ENCODE results near the gene CFTR.

The CFTR gene

DNA sequence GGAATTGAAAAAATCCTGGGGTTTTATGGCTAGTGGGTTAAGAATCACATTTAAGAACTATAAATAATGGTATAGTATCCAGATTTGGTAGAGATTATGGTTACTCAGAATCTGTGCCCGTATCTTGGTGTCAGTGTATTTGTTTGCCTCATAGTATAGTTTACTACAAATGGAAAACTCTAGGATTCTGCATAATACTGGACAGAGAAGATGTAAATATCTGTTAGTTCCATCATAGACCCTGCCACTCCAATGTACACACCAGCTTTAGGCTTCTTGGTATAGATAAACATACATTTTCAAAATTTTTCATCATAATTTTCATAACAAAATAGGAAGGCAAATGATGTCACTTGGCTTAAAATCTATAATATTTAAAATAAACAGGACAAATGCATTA, 108.1 kb downstream of the CFTR start:
- H3K4me3 ChIP-seq (ENCODE audit: low read depth, low read length), result no peak overlapping the region
- H3K36me3 ChIP-seq (ENCODE audit: control insufficient read depth, insufficient read depth, low read length), result no peaks in the 10 kb centered on the region
- no peaks in the 10 kb centered on the region; the same call in 1 of the 2 replicates for H3K9me3 ChIP-seq (ENCODE audit: control insufficient read depth, insufficient read depth, low read depth, low read length)
- H3K27ac ChIP-seq (ENCODE audit: low read depth, low read length), result no peak overlapping the region
- no peaks in the 10 kb centered on the region for H3K27me3 ChIP-seq (ENCODE audit: control insufficient read depth, insufficient read depth, low read length)
- peaks cover 5% of the 10 kb centered on the region; the same call in 1 of the 2 replicates for H3K4me1 ChIP-seq (ENCODE audit: control insufficient read depth, insufficient read depth, low read length)
- H3K9ac ChIP-seq (ENCODE audit: low read length), result no peak overlapping the region

DNA sequence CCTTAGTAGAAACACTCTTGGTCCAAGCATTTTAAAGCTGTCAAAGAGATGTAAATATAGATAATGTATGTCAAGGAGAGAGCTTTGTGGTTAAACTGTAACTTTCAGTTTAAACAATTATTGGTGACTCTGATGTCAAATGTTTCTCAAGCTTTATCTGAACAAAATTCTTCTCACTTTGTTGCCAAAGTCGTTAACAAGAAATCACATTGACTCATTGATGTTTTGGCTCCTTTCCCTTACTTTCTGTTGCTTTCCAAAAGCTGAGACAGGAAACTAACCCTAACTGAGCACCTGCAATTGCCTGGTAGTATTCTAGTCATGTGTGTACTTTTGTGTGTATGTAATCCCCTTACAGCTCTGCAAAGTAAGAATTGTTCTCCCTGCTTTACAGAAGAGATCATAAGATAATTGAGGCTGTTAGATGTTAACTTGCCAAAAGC, 108.5 kb downstream of the CFTR start:
- H3K9me3 ChIP-seq (ENCODE audit: control insufficient read depth, insufficient read depth, low read depth, low read length), result no peaks in the 10 kb centered on the region
- H3K27ac ChIP-seq (ENCODE audit: low read depth, low read length), result no peak overlapping the region
- H3K4me3 ChIP-seq (ENCODE audit: low read depth, low read length), result no peak overlapping the region
- peaks cover 5% of the 10 kb centered on the region; the same call in 1 of the 2 replicates for H3K4me1 ChIP-seq (ENCODE audit: control insufficient read depth, insufficient read depth, low read length)
- H3K27me3 ChIP-seq (ENCODE audit: control insufficient read depth, insufficient read depth, low read length), result no peaks in the 10 kb centered on the region
- H3K9ac ChIP-seq (ENCODE audit: low read length), result no peak overlapping the region
- no peaks in the 10 kb centered on the region for H3K36me3 ChIP-seq (ENCODE audit: control insufficient read depth, insufficient read depth, low read length)

DNA sequence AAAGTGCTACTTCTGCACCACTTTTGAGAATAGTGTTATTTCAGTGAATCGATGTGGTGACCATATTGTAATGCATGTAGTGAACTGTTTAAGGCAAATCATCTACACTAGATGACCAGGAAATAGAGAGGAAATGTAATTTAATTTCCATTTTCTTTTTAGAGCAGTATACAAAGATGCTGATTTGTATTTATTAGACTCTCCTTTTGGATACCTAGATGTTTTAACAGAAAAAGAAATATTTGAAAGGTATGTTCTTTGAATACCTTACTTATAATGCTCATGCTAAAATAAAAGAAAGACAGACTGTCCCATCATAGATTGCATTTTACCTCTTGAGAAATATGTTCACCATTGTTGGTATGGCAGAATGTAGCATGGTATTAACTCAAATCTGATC, 110.4 kb downstream of the CFTR start:
- peaks cover 5% of the 10 kb centered on the region; the same call in 1 of the 2 replicates for H3K4me1 ChIP-seq (ENCODE audit: control insufficient read depth, insufficient read depth, low read length)
- H3K36me3 ChIP-seq (ENCODE audit: control insufficient read depth, insufficient read depth, low read length), result no peaks in the 10 kb centered on the region
- no peak overlapping the region for H3K27ac ChIP-seq (ENCODE audit: low read depth, low read length)
- H3K27me3 ChIP-seq (ENCODE audit: control insufficient read depth, insufficient read depth, low read length), result no peaks in the 10 kb centered on the region
- H3K9ac ChIP-seq (ENCODE audit: low read length), result no peak overlapping the region
- no peaks in the 10 kb centered on the region for H3K9me3 ChIP-seq (ENCODE audit: control insufficient read depth, insufficient read depth, low read depth, low read length)
- no peak overlapping the region for H3K4me3 ChIP-seq (ENCODE audit: low read depth, low read length)

DNA sequence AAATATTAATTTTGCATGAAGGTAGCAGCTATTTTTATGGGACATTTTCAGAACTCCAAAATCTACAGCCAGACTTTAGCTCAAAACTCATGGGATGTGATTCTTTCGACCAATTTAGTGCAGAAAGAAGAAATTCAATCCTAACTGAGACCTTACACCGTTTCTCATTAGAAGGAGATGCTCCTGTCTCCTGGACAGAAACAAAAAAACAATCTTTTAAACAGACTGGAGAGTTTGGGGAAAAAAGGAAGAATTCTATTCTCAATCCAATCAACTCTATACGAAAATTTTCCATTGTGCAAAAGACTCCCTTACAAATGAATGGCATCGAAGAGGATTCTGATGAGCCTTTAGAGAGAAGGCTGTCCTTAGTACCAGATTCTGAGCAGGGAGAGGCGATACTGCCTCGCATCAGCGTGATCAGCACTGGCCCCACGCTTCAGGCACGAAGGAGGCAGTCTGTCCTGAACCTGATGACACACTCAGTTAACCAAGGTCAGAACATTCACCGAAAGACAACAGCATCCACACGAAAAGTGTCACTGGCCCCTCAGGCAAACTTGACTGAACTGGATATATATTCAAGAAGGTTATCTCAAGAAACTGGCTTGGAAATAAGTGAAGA, 112.3 kb downstream of the CFTR start:
- no peak overlapping the region for H3K4me3 ChIP-seq (ENCODE audit: low read depth, low read length)
- H3K27me3 ChIP-seq (ENCODE audit: control insufficient read depth, insufficient read depth, low read length), result no peaks in the 10 kb centered on the region
- no peak overlapping the region for H3K9ac ChIP-seq (ENCODE audit: low read length)

DNA sequence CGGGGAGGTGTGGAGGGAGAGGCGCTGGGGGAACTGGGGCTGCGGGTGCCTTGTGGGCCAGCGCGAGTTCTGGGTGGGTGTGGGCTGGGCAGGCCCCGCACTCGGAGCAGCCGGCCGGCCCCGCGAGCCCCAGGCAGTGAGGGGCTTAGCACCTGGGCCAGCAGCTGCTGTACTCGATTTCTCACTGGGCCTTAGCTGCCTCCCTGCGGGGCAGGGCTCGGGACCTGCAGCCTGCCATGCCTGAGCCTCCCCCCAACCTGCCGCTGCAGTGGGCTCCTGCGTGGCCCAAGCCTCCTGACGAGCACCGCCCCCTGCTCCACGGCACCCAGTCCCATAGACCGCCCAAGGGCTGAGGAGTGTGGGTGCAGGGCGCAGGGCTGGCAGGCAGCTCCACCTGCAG, 116.3 kb downstream of the CFTR start:
- Histone ChIP-seq H3K36me3 (ENCODE audit: control insufficient read depth, insufficient read depth, low read length) (no peaks in the 10 kb centered on the region), H3K9me3 (ENCODE audit: control insufficient read depth, insufficient read depth, low read depth, low read length) (no peaks in the 10 kb centered on the region), H3K27me3 (ENCODE audit: control insufficient read depth, insufficient read depth, low read length) (no peaks in the 10 kb centered on the region), H3K27ac (ENCODE audit: low read depth, low read length) (no peak overlapping the region), H3K4me3 (ENCODE audit: low read depth, low read length) (no peak overlapping the region), H3K4me1 (ENCODE audit: control insufficient read depth, insufficient read depth, low read length) (no peaks in the 10 kb centered on the region), H3K9ac (ENCODE audit: low read length) (no peak overlapping the region)

More for the DNA sequence above, 112.3 kb downstream of the CFTR start:
- Histone ChIP-seq H3K4me1 (ENCODE audit: control insufficient read depth, insufficient read depth, low read length) (peaks cover under 1% of the 10 kb centered on the region; the same call in 1 of the 2 replicates), H3K36me3 (ENCODE audit: control insufficient read depth, insufficient read depth, low read length) (no peaks in the 10 kb centered on the region), H3K9me3 (ENCODE audit: control insufficient read depth, insufficient read depth, low read depth, low read length) (no peaks in the 10 kb centered on the region), H3K27ac (ENCODE audit: low read depth, low read length) (no peak overlapping the region)

DNA sequence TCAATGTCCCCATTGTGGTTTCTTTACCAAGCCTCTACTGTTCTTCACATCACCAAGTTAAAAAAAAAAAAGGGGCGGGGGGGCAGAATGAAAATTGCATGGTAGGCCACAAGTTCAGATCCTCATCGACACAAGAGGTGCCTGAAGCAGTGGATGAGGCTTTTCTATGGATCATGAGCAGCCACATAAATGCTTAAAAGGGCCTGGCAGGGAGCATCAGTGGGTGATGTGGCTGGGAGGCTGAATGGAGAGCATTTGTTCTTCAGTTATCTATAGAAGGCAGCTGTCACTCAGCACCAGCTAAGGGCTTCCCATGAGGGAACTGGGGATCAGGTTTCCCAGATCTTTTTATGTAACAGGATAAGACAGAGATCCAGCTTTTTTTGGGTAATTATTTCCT, 117.9 kb downstream of the CFTR start:
- Histone ChIP-seq H3K27ac (ENCODE audit: low read depth, low read length) (no peak overlapping the region), H3K4me1 (ENCODE audit: control insufficient read depth, insufficient read depth, low read length) (no peaks in the 10 kb centered on the region), H3K4me3 (ENCODE audit: low read depth, low read length) (no peak overlapping the region), H3K36me3 (ENCODE audit: control insufficient read depth, insufficient read depth, low read length) (no peaks in the 10 kb centered on the region), H3K27me3 (ENCODE audit: control insufficient read depth, insufficient read depth, low read length) (no peaks in the 10 kb centered on the region), H3K9ac (ENCODE audit: low read length) (no peak overlapping the region), H3K9me3 (ENCODE audit: control insufficient read depth, insufficient read depth, low read depth, low read length) (no peaks in the 10 kb centered on the region)

DNA sequence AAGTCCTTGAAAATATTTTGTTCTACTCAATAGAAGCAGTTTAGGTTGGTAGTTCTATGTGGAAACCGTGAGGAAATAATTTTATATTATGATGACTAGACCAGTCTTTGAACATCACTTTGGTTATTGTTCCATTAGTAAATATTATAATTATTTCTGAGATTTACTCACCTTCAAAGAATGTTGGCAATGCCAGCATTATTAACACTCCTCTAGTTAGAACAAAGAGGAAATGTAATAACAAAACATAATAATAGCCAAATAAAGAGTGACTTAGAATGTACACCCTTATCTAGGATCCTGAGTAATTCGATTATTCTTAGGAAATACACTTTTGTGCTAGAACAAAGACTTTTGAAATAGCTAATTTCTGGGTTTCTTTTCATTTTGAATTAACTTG, 121.1 kb downstream of the CFTR start:
- Histone ChIP-seq H3K9me3 (ENCODE audit: control insufficient read depth, insufficient read depth, low read depth, low read length) (no peaks in the 10 kb centered on the region), H3K36me3 (ENCODE audit: control insufficient read depth, insufficient read depth, low read length) (no peaks in the 10 kb centered on the region), H3K4me3 (ENCODE audit: low read depth, low read length) (no peak overlapping the region), H3K4me1 (ENCODE audit: control insufficient read depth, insufficient read depth, low read length) (no peaks in the 10 kb centered on the region), H3K27me3 (ENCODE audit: control insufficient read depth, insufficient read depth, low read length) (no peaks in the 10 kb centered on the region), H3K9ac (ENCODE audit: low read length) (no peak overlapping the region), H3K27ac (ENCODE audit: low read depth, low read length) (no peak overlapping the region)

DNA sequence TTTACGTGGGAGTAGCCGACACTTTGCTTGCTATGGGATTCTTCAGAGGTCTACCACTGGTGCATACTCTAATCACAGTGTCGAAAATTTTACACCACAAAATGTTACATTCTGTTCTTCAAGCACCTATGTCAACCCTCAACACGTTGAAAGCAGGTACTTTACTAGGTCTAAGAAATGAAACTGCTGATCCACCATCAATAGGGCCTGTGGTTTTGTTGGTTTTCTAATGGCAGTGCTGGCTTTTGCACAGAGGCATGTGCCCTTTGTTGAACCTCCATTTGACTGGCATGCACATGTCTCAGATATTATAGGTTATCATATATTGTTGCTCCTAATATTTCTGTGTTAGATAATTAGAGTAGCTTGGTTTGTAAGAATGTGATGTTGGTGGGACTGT, 123.8 kb downstream of the CFTR start:
- H3K4me3 ChIP-seq (ENCODE audit: low read depth, low read length), result no peak overlapping the region
- H3K27me3 ChIP-seq (ENCODE audit: control insufficient read depth, insufficient read depth, low read length), result no peaks in the 10 kb centered on the region
- H3K36me3 ChIP-seq (ENCODE audit: control insufficient read depth, insufficient read depth, low read length), result no peaks in the 10 kb centered on the region
- H3K9me3 ChIP-seq (ENCODE audit: control insufficient read depth, insufficient read depth, low read depth, low read length), result no peaks in the 10 kb centered on the region
- no peaks in the 10 kb centered on the region for H3K4me1 ChIP-seq (ENCODE audit: control insufficient read depth, insufficient read depth, low read length)
- H3K9ac ChIP-seq (ENCODE audit: low read length), result no peak overlapping the region
- no peak overlapping the region for H3K27ac ChIP-seq (ENCODE audit: low read depth, low read length)

DNA sequence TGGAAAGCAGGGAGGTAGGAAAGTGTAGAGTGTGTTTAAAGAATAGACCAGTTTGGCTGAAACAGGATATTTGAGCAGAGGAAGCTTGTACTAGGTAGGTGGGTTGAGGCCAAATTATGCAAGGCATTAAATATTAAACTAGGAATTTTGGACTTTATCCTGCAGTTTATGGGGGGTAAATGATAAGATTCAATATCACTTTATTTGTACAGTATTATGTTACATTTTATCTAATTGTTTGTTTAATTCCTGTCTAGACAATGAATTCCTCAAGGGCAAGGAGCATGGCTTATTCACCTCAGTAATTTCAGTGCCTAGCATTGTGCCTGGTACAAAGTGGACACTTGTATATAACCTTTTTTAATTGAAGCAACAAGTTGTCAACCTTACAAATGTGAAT, 125.9 kb downstream of the CFTR start:
- H3K27ac ChIP-seq (ENCODE audit: low read depth, low read length), result no peak overlapping the region
- no peaks in the 10 kb centered on the region for H3K36me3 ChIP-seq (ENCODE audit: control insufficient read depth, insufficient read depth, low read length)
- no peaks in the 10 kb centered on the region for H3K9me3 ChIP-seq (ENCODE audit: control insufficient read depth, insufficient read depth, low read depth, low read length)
- H3K4me1 ChIP-seq (ENCODE audit: control insufficient read depth, insufficient read depth, low read length), result no peaks in the 10 kb centered on the region
- H3K27me3 ChIP-seq (ENCODE audit: control insufficient read depth, insufficient read depth, low read length), result no peaks in the 10 kb centered on the region
- H3K4me3 ChIP-seq (ENCODE audit: low read depth, low read length), result no peak overlapping the region
- no peak overlapping the region for H3K9ac ChIP-seq (ENCODE audit: low read length)

DNA sequence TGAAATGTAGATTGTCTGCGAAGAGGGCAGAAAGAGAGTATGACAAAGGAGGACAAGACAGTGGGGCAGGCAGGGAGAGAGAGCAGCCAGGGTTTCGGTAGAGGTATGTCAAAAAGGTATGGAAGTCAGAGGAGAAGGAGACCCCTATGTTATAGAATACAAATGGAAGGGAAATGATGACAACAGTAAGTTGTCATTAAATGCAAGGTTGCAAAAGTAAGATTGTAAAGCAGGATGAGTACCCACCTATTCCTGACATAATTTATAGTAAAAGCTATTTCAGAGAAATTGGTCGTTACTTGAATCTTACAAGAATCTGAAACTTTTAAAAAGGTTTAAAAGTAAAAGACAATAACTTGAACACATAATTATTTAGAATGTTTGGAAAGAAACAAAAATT, 126.3 kb downstream of the CFTR start:
- Histone ChIP-seq H3K27ac (ENCODE audit: low read depth, low read length) (no peak overlapping the region), H3K9ac (ENCODE audit: low read length) (no peak overlapping the region), H3K4me1 (ENCODE audit: control insufficient read depth, insufficient read depth, low read length) (no peaks in the 10 kb centered on the region), H3K27me3 (ENCODE audit: control insufficient read depth, insufficient read depth, low read length) (no peaks in the 10 kb centered on the region), H3K36me3 (ENCODE audit: control insufficient read depth, insufficient read depth, low read length) (no peaks in the 10 kb centered on the region), H3K9me3 (ENCODE audit: control insufficient read depth, insufficient read depth, low read depth, low read length) (no peaks in the 10 kb centered on the region), H3K4me3 (ENCODE audit: low read depth, low read length) (no peak overlapping the region)

DNA sequence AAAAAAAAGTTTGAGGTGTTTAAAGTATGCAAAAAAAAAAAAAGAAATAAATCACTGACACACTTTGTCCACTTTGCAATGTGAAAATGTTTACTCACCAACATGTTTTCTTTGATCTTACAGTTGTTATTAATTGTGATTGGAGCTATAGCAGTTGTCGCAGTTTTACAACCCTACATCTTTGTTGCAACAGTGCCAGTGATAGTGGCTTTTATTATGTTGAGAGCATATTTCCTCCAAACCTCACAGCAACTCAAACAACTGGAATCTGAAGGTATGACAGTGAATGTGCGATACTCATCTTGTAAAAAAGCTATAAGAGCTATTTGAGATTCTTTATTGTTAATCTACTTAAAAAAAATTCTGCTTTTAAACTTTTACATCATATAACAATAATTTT, 130.6 kb downstream of the CFTR start:
- no peak overlapping the region for H3K9ac ChIP-seq (ENCODE audit: low read length)
- H3K9me3 ChIP-seq (ENCODE audit: control insufficient read depth, insufficient read depth, low read depth, low read length), result no peaks in the 10 kb centered on the region
- no peaks in the 10 kb centered on the region for H3K27me3 ChIP-seq (ENCODE audit: control insufficient read depth, insufficient read depth, low read length)
- H3K4me3 ChIP-seq (ENCODE audit: low read depth, low read length), result no peak overlapping the region
- no peaks in the 10 kb centered on the region for H3K36me3 ChIP-seq (ENCODE audit: control insufficient read depth, insufficient read depth, low read length)
- H3K27ac ChIP-seq (ENCODE audit: low read depth, low read length), result no peak overlapping the region
- no peaks in the 10 kb centered on the region for H3K4me1 ChIP-seq (ENCODE audit: control insufficient read depth, insufficient read depth, low read length)
